Motor neuron (in vitro differentiated cells): Measurements from ENCODE around the gene RMI2. TPM values are rescaled to one million over a fixed set of nuclear protein-coding genes. Genes with fewer than 3 reads are reported as not detected.

Source experiments
- ATAC-seq, 8 experiments: fragments of 200-7000 bp; cut with Tn5 transposase; replicated peaks in 6 of 8; 2 replicates each; pipeline ENCODE4 v1.8.0; 2021; ENCODE audit warnings: mild to moderate bottlenecking in 8 of 8, moderate library complexity in 8 of 8
- H3K27ac ChIP-seq, 2 donors: fragments of 250-450 bp; sonication (Bioruptor Pico); 2 replicates each; pipeline ENCODE4 v1.9.0; 2021; ENCODE audit warnings: antibody characterized with exemption in 2 of 2, mild to moderate bottlenecking in 2 of 2, moderate library complexity in 1 of 2
- H3K4me1 ChIP-seq, 2 donors: fragments of 250-450 bp; sonication (Bioruptor Pico); replicated peaks in 1 of 2; 2 replicates each; pipeline ENCODE4 v1.6.1; 2021; ENCODE audit warnings: antibody characterized with exemption in 2 of 2, mild to moderate bottlenecking in 2 of 2, moderate library complexity in 1 of 2
- H3K4me3 ChIP-seq, 5 donors: fragments of 250-450 bp; sonication (Bioruptor Pico); 2 replicates each; pipeline ENCODE4 v1.9.0; 2021; ENCODE audit warnings: antibody characterized with exemption in 5 of 5, mild to moderate bottlenecking in 5 of 5, moderate library complexity in 4 of 5
- WGBS, 10 experiments: fragments of 450-650 bp; shearing (Covaris generic); methylation state at CpG; one replicate each; pipeline ENCODE4 v1.0.0; 2022; 5-methylcytosine and 5-hydroxymethylcytosine counted together
- in situ Hi-C, 9 experiments: fragments of 400-800 bp; cut with MboI; loops; one replicate each; pipeline ENCODE4 v1.15.0; 2021; ENCODE audit warnings: low sequenced_read_pairs in 9 of 9, low pct_unique_long_range_greater_than_20kb in 2 of 9; ENCODE audit not compliant: unreplicated experiment in 9 of 9
- total RNA-seq, 8 experiments: library from RNA; unstranded; fragments of 300-600 nt; gene quantifications; 2 replicates each; pipeline versions ENCODE4 v1.2.3 to v1.2.4, GENCODE V29; 2022

RMI2 gene
- total RNA-seq, 8 experiments from 2014 or later, result 1.6 to 22.7 (median 5.2) TPM

DNA sequence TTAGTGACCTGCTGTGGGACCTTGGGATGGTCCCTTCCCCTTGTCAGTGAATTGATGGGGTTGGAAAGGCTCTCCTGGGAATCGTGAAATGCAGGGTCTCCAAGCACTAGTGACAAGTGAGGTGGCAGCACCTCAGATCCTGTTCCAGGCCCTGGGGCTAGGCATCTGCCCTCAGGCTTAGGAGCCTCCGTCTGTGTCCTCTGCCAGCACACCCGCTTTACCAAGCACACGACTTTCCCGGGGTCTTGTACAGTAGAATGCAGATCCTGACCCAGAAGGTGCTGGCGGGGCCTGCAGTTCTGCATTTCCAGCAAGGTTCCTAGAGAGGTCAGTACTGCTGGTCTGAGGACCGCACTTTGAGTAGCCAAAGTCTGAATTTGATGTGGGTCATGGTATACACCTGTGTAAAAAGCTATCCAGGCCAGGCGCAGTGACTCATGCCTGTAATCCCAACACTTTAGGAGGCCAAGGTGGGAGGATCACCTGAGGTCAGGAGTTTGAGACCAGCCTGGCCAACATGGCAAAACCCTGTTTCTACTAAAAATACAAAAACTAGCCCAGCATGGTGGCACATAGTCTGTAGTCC is 30.9 kb upstream of the RMI2 start:
- Histone ChIP-seq H3K27ac (no peak overlapping the region), H3K4me1 (peaks cover 4 to 24% of the 10 kb centered on the region in 2 donors), H3K4me3 (no peak overlapping the region)
- ATAC-seq, result no peak
- in situ Hi-C loops, result no loop called here
- WGBS, 10 experiments, result 80 to 100% (median 86%) methylated on average over 1 to 3 of the region's 8 CpGs; no CpG with 5 or more reads in 3 of the 10 experiments

DNA sequence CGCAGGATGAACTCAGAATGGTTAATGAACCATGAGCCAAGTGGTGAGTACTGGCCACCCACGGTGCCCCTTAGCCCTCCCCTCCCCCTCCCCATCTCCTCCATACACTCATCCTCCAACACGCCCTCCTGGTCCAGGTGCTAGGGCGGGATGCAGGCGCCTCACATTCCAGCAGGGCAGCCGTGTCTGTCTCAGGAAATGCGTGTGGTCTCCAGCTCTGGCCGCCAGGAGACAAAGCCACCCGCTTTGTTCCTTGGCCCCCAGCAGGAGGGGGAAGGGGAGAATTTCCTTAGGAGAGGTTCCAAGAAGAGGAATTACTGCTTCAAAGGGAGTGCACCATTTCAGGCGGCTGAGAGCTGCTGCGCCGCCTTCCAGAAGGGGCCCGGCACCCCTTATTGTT is 29.7 kb upstream of the RMI2 start:
- Histone ChIP-seq H3K4me1 (peaks cover 4 to 24% of the 10 kb centered on the region in 2 donors), H3K27ac (peak overlapping the region; percentile 5 to 60), H3K4me3 (no peak overlapping the region)
- in situ Hi-C loops, result no loop called here
- 20% methylated on average over 1 of the region's 13 CpGs; no CpG with 5 or more reads in 9 of the 10 experiments for WGBS, 10 experiments
- ATAC-seq, result peak; percentile 10 to 69 (median 61)

DNA sequence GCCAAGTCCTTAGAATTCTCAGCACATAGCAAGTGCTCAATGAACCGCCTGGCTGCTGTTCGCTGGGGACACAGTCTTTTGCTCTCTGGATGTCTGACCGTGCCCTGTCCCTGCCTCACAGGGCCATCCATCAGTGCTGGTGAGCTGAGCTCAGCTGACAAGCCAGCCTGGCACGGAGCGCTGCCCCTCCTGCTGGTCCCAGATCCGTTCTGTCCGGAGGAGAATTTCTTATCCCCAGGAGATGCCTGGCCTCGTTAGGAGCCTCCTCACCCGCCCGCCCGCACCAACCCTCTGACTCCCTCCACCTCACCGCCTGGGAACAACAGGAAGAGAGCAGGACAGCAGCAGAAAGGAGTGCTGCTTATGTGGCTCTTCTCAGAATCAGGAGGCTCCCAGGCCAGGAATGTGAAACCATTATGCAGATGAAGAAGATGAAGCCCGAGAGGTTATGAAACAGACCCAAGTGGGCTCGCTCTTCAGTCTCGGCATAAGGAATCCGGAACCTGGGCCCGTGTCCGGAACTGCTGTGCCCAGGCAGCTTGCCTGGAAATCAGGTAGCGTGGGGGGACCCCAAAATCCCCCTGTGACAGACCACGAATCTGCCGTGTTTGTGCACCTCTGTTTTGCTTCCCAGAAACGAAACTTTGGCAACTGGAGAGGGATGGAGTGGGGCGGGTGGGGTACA is 28.8 kb upstream of the RMI2 start:
- peaks cover 4 to 24% of the 10 kb centered on the region in 2 donors for H3K4me1 ChIP-seq
- ATAC-seq, result peak; percentile 6 to 77 (median 73)
- 54 to 77% (median 70%) methylated on average over 2 to 8 of the region's 23 CpGs; no CpG with 5 or more reads in 6 of the 10 experiments for WGBS, 10 experiments
- H3K27ac ChIP-seq, result no peak overlapping the region
- in situ Hi-C loops, result no loop called here
- H3K4me3 ChIP-seq, result no peak overlapping the region

GRCh38 chr16:11318817-11319216 is 26.4 kb upstream of the RMI2 start:
- Histone ChIP-seq H3K27ac (no peak overlapping the region), H3K4me1 (peaks cover 4 to 14% of the 10 kb centered on the region in 2 donors), H3K4me3 (no peak overlapping the region)
- in situ Hi-C loops, result no loop called here
- 80 to 100% (median 96%) methylated on average over 1 to 8 of the region's 8 CpGs; no CpG with 5 or more reads in 3 of the 10 experiments for WGBS, 10 experiments
- ATAC-seq, result no peak

DNA sequence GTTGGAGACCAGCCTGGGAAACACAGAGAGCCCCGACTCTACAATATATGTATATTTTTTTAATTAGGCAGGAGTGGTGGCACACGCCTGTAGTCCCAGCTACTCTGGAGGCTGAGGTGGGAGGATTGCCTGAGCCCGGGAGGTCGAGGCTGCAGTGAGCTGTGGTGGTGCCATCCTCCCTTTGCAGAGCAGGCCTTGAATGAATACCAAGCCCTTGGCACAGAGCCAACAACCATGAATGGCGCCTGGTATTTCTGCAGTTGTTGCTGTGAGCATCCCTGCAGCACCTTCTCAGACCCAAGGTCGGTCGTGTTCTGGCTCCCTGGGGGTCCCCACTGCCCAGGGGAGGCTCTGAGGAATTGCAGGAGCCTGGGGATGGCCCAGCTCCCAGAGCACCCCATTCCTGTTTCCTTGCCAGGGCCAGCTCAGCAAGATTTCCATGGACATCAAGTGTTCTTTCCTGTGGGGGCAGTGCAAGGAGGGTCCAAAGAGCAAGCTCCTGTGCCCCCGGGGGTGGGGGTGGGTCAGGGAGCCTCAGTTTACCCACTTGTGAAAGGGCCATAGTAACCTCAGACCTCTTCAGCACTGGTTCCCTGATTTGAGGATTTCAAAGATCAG is 25.6 kb upstream of the RMI2 start:
- peaks cover 4 to 14% of the 10 kb centered on the region in 2 donors for H3K4me1 ChIP-seq
- H3K27ac ChIP-seq, result no peak overlapping the region
- ATAC-seq, result no peak
- 40 to 100% (median 80%) methylated on average over 1 to 5 of the region's 8 CpGs; no CpG with 5 or more reads in 5 of the 10 experiments for WGBS, 10 experiments
- H3K4me3 ChIP-seq, result no peak overlapping the region
- in situ Hi-C loops, result no loop called here

DNA sequence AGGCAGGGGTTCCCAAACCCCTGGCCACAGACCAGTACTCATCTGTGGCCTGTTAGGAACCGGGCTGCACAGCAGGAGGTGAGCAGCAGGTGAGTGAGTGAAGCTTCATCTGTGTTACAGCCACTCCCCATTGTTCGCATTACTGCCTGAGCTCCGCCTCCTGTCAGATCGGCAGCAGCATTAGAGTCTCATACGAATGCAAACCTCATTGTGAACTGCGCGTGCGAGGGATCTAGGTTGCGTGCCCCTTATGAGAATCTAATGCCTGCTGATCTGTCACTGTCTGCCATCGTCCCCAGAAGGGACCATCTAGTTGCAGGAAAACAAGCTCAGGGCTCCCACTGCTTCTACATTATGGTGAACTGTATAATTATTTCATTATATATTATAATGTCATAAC is 25.1 kb upstream of the RMI2 start:
- H3K4me3 ChIP-seq, result no peak overlapping the region
- WGBS, 10 experiments, result 50 to 90% (median 80%) methylated on average over 1 to 7 of the region's 10 CpGs; no CpG with 5 or more reads in 2 of the 10 experiments
- no peak overlapping the region for H3K27ac ChIP-seq
- ATAC-seq, result no peak
- H3K4me1 ChIP-seq, result peaks cover 4 to 11% of the 10 kb centered on the region in 2 donors
- in situ Hi-C loops, result no loop called here

- in situ Hi-C loops, result no loop called here
- no peak overlapping the region for H3K27ac ChIP-seq
- no peak for ATAC-seq
- H3K4me1 ChIP-seq, result no peaks in the 10 kb centered on the region
- no peak overlapping the region for H3K4me3 ChIP-seq
- 20 to 100% (median 67%) methylated on average over 1 to 5 of the region's 5 CpGs; no CpG with 5 or more reads in 2 of the 10 experiments for WGBS, 10 experiments
Observed at GRCh38 chr16:11321662-11322061, 23.6 kb upstream of the RMI2 start.

GRCh38 chr16:11322823-11323222 is 22.4 kb upstream of the RMI2 start:
- in situ Hi-C loops, result no loop called here
- no peak for ATAC-seq
- Histone ChIP-seq H3K4me3 (no peak overlapping the region), H3K4me1 (no peaks in the 10 kb centered on the region), H3K27ac (no peak overlapping the region)
- WGBS, 10 experiments, result 44 to 100% (median 94%) methylated on average over 1 to 3 of the region's 3 CpGs; no CpG with 5 or more reads in 2 of the 10 experiments

DNA sequence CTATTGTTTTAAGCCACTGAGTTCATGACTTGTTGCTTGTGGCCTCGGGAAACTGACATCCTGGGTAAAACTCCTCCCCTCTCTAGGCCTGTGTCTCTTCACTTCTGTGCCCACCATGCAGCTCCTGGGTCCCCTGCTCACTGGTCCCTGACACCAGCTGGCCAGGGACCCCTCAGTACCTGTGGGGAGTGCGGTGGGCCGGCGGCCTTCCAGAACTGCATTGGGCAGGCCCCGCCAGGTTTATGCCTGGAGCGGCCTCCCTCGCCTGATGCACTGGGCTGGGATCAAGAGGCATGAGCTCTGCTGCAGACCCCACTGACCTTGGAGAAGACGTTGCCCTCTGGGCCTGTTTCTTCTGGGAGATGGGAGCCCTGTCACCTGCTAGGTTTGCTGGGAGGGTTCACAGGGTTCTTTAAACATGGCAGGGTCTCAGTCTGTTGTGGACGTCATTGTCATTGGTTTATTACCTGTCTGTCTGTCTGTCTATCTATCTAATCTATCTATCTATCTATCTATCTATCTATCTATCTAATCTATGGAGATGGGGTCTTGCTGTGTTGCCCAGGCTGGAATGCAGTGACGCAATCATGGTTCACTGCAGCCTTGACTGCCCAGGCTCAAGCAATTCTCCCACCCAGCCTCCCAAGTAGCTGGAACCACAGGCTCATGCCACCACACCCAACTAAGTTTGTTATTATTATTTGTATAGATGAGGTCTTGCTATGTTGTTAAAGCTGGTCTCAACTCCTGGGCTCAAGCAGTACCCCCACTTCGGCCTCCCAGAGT is 21.5 kb upstream of the RMI2 start:
- in situ Hi-C loops, result no loop called here
- WGBS, 10 experiments, result 81 to 100% (median 95%) methylated on average over 1 to 4 of the region's 11 CpGs; no CpG with 5 or more reads in 4 of the 10 experiments
- Histone ChIP-seq H3K27ac (no peak overlapping the region), H3K4me1 (peaks cover 2 to 7% of the 10 kb centered on the region in 2 donors), H3K4me3 (no peak overlapping the region)
- ATAC-seq, result no peak

DNA sequence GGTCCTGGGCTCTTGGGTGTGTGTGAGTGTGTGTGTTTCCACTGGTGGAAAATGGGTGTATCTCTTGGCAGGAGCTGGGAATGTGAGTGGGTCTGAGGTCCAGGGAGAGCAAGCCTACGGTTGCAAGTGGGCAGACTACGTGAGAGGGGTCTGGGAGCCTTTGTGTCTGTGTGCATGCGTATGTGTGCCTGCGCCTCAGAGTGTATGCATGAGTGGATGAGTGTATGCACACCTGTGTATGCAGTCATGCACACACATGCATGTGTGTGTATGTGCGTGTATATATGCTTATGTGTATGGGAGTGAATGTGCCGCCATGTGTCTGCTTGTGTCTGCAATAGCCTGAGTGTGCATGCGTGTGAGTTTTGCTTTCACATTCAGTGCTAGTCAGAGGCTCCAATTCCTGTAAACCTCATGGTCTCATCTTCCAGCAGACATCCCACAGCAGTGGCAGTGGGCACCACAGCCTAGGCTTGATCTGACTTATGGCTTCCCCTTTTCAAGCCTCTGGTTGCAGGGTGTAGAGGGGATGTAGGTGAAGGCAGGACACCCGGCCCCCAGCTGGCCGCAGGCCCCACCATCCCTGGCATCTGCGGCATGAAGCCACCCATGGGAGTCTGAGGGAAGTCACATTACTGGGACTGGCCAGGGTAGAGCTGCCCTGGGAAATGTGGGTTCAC is 19.7 kb upstream of the RMI2 start:
- H3K4me1 ChIP-seq, result peaks cover 11 to 13% of the 10 kb centered on the region in 2 donors
- WGBS, 10 experiments, result 78 to 100% (median 91%) methylated on average over 1 to 6 of the region's 10 CpGs; no CpG with 5 or more reads in 4 of the 10 experiments
- in situ Hi-C loops, result loop anchor here in 1 of 9 experiments (25.0 kb wide), 1 partner anchor 363 kb away; no protein-coding TSS in a partner anchor
- H3K4me3 ChIP-seq, result no peak overlapping the region
- peak in 1 of 8 experiments; percentile 3 for ATAC-seq
- H3K27ac ChIP-seq, result no peak overlapping the region

DNA sequence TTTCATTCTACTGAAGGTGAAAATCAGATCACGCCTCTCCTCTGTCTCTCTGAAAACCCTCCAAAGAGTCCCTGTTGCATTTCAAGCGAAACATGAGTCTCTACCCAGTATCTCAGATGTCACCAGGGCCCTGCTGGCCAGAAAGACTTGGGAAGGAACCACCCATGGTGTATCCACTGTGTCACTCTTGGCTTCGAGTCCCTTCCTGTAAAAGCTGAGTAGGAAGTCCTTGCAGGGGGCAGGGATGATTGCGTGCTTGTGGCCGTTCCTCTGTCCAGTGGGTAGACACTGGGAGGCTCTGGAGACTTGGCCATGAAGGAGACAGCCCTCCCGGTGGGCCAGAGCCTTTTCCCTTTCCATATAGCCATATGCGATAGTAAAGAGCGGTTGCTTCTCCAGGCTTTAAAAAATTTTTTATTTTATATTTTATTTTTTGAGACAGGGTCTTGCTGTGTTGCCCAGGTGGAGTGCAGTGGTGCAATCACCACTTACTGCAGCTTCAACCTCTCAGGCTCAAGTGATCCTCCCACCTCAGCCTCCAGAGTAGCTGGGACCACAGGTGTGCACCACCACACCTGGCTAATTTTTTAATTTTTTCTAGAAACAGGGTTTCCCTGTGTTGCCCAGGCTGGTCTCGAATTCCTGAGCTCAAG is 19.0 kb upstream of the RMI2 start:
- in situ Hi-C loops, result loop anchor here in 1 of 9 experiments (25.0 kb wide), 1 partner anchor 364 kb away; no protein-coding TSS in a partner anchor
- 64 to 100% (median 93%) methylated on average over 1 to 6 of the region's 9 CpGs; no CpG with 5 or more reads in 1 of the 10 experiments for whole genome bisulfite sequencing, 10 experiments
- peak in 1 of 8 experiments; percentile 9 for ATAC-seq
- H3K4me1 ChIP-seq, result peaks cover 11 to 13% of the 10 kb centered on the region in 2 donors
- H3K4me3 ChIP-seq, result no peak overlapping the region
- H3K27ac ChIP-seq, result no peak overlapping the region
